Trophoblast cell (in vitro differentiated cells and primary cell): Measurements from ENCODE around the gene SLF1.

Experiments used
- DNase-seq, 2 donors: peaks; one replicate each; pipeline ENCODE4 v3.0.0-alpha.2; 2016
- H2AFZ ChIP-seq: 2 replicates; pipeline ENCODE4 v1.6.1; 2013; ENCODE audit warnings: low read length, moderate library complexity, mild to moderate bottlenecking; ENCODE audit not compliant: insufficient read depth, poor library complexity
- H2AK5ac ChIP-seq: 2 replicates; pipeline ENCODE4 v1.6.1; 2013; ENCODE audit warnings: mild to moderate bottlenecking, low read length
- H2BK120ac ChIP-seq: 2 replicates; pipeline ENCODE4 v1.6.1; 2013; ENCODE audit warnings: low read length, mild to moderate bottlenecking, moderate library complexity; ENCODE audit not compliant: insufficient read depth, poor library complexity
- H2BK12ac ChIP-seq: 2 replicates; pipeline ENCODE4 v1.6.1; 2013; ENCODE audit warnings: mild to moderate bottlenecking, low read length, moderate library complexity
- H2BK5ac ChIP-seq: 2 replicates; pipeline ENCODE4 v1.6.1; 2013; ENCODE audit warnings: low read length, low read depth, moderate library complexity, mild to moderate bottlenecking; ENCODE audit not compliant: poor library complexity
- H3K14ac ChIP-seq: 2 replicates; pipeline ENCODE4 v1.6.1; 2013; ENCODE audit warnings: mild to moderate bottlenecking, low read length
- H3K18ac ChIP-seq: 2 replicates; pipeline ENCODE4 v1.6.1; 2013; ENCODE audit warnings: mild to moderate bottlenecking, low read length
- H3K23ac ChIP-seq: 2 replicates; pipeline ENCODE4 v1.6.1; 2013; ENCODE audit warnings: low read length
- H3K27ac ChIP-seq: 2 replicates; pipeline ENCODE4 v1.5.1; 2013; ENCODE audit warnings: low read depth, mild to moderate bottlenecking, inconsistent platforms, low read length, moderate library complexity
- H3K27me3 ChIP-seq: 2 replicates; pipeline ENCODE4 v1.6.1; 2013; ENCODE audit warnings: inconsistent platforms, mild to moderate bottlenecking, low read length, moderate library complexity; ENCODE audit not compliant: insufficient read depth
- H3K36me3 ChIP-seq, 2 experiments: 1 replicate in 1 of 2; 2 replicates in 1 of 2; pipeline ENCODE4 v1.6.1; 2013; ENCODE audit warnings: low read length in 2 of 2, mild to moderate bottlenecking in 2 of 2, moderate library complexity in 1 of 2; ENCODE audit not compliant: insufficient read depth in 2 of 2, control insufficient read depth in 1 of 2
- H3K4ac ChIP-seq: 2 replicates; pipeline ENCODE4 v1.6.1; 2013; ENCODE audit warnings: low read depth, mild to moderate bottlenecking, low read length, moderate library complexity
- H3K4me1 ChIP-seq, 2 experiments: 1 replicate in 1 of 2; 2 replicates in 1 of 2; pipeline ENCODE4 v1.6.1; 2013; ENCODE audit warnings: low read length in 2 of 2, mild to moderate bottlenecking in 2 of 2, moderate library complexity in 1 of 2; ENCODE audit not compliant: insufficient read depth in 2 of 2, control insufficient read depth in 1 of 2
- H3K4me2 ChIP-seq: 2 replicates; pipeline ENCODE4 v1.6.1; 2013; ENCODE audit warnings: inconsistent platforms, mild to moderate bottlenecking, low read length, moderate library complexity
- H3K4me3 ChIP-seq: 2 replicates; pipeline ENCODE4 v1.5.1; 2013; ENCODE audit warnings: mild to moderate bottlenecking, low read depth, low read length, inconsistent platforms
- H3K79me1 ChIP-seq: one replicate; pipeline ENCODE4 v1.6.1; 2013; ENCODE audit warnings: low read length
- H3K79me2 ChIP-seq: 2 replicates; pipeline ENCODE4 v1.6.1; 2013; ENCODE audit warnings: low read length, mild to moderate bottlenecking; ENCODE audit not compliant: control insufficient read depth, insufficient read depth, poor library complexity
- H3K9ac ChIP-seq: 2 replicates; pipeline ENCODE4 v1.6.1; 2013; ENCODE audit warnings: mild to moderate bottlenecking, low read length
- H3K9me3 ChIP-seq: 2 replicates; pipeline ENCODE4 v1.6.1; 2013; ENCODE audit warnings: low read depth, mild to moderate bottlenecking, control low read depth, inconsistent platforms, low read length; ENCODE audit not compliant: insufficient read depth
- H4K12ac ChIP-seq: 2 replicates; pipeline ENCODE4 v1.6.1; 2013; ENCODE audit warnings: low read depth, mild to moderate bottlenecking, low read length, moderate library complexity
- H4K8ac ChIP-seq: 2 replicates; pipeline ENCODE4 v1.6.1; 2013; ENCODE audit warnings: low read depth, mild to moderate bottlenecking, low read length, moderate library complexity
- H4K91ac ChIP-seq: one replicate; pipeline ENCODE4 v1.6.1; 2013; ENCODE audit warnings: low read depth, mild to moderate bottlenecking, low read length, moderate library complexity
- WGBS: extraction: QIAGEN DNeasy Blood & Tissue Kit; methylation state at CpG from one replicate; pipeline ENCODE4 v1.1.7; 2013; ENCODE audit warnings: missing lambda C conversion rate; ENCODE audit not compliant: insufficient read length, insufficient coverage; ENCODE audit errors: extremely low coverage; 5-methylcytosine and 5-hydroxymethylcytosine counted together

SLF1 gene

GRCh38 chr5:94640176-94640575 is 21.7 kb downstream of the SLF1 start:
- Histone ChIP-seq H3K79me2 (no peaks in the 10 kb centered on the region), H2AK5ac (no peak overlapping the region), H3K4me3 (no peak overlapping the region), H3K4me2 (no peak overlapping the region), H2BK12ac (no peak overlapping the region), H3K14ac (no peak overlapping the region), H4K8ac (no peak overlapping the region), H3K9ac (no peak overlapping the region), H3K9me3 (no peaks in the 10 kb centered on the region), H4K12ac (no peak overlapping the region), H3K4ac (no peak overlapping the region), H4K91ac (no peak overlapping the region), H2BK120ac (no peak overlapping the region), H2AFZ (no peak overlapping the region), H3K36me3 (peaks cover 2 to 3% of the 10 kb centered on the region in 2 experiments), H3K4me1 (no peaks in the 10 kb centered on the region), H3K18ac (no peak overlapping the region), H3K27ac (no peak overlapping the region), H3K23ac (no peak overlapping the region), H3K27me3 (no peaks in the 10 kb centered on the region), H2BK5ac (no peak overlapping the region), H3K79me1 (no peaks in the 10 kb centered on the region)
- no peak for DNase-seq
- no CpG with 5 or more reads among the region's 3 CpGs for WGBS

- Histone ChIP-seq H3K18ac (no peak overlapping the region), H3K79me1 (no peaks in the 10 kb centered on the region), H3K27ac (no peak overlapping the region), H3K36me3 (no peaks in the 10 kb centered on the region), H4K91ac (no peak overlapping the region), H3K4me2 (no peak overlapping the region), H3K4me1 (no peaks in the 10 kb centered on the region), H3K9ac (no peak overlapping the region), H3K79me2 (no peaks in the 10 kb centered on the region), H3K14ac (no peak overlapping the region), H4K8ac (no peak overlapping the region), H3K27me3 (no peaks in the 10 kb centered on the region), H4K12ac (no peak overlapping the region), H3K4me3 (no peak overlapping the region), H2BK12ac (no peak overlapping the region), H2BK120ac (no peak overlapping the region), H3K23ac (no peak overlapping the region), H2BK5ac (no peak overlapping the region), H2AK5ac (no peak overlapping the region), H3K9me3 (no peaks in the 10 kb centered on the region), H3K4ac (no peak overlapping the region), H2AFZ (no peak overlapping the region)
- peak; percentile 62 to 83 for DNase-seq
- no CpG with 5 or more reads among the region's 3 CpGs for WGBS
Measured at GRCh38 chr5:94645053-94645452, 26.6 kb downstream of the SLF1 start.

- no peak overlapping the region for H2BK12ac ChIP-seq
- H3K79me1 ChIP-seq = no peaks in the 10 kb centered on the region
- H3K4me2 ChIP-seq = no peak overlapping the region
- no peak overlapping the region for H3K9ac ChIP-seq
- H4K12ac ChIP-seq = no peak overlapping the region
- H3K14ac ChIP-seq = no peak overlapping the region
- no peaks in the 10 kb centered on the region for H3K79me2 ChIP-seq
- no peaks in the 10 kb centered on the region for H3K4me1 ChIP-seq
- H3K4ac ChIP-seq = no peak overlapping the region
- no peak overlapping the region for H3K27ac ChIP-seq
- H2BK5ac ChIP-seq = no peak overlapping the region
- no peak overlapping the region for H4K8ac ChIP-seq
- no peak overlapping the region for H3K23ac ChIP-seq
- H3K36me3 ChIP-seq = no peaks in the 10 kb centered on the region
- no peaks in the 10 kb centered on the region for H3K9me3 ChIP-seq
- no peak overlapping the region for H3K18ac ChIP-seq
- no peaks in the 10 kb centered on the region for H3K27me3 ChIP-seq
- H2AFZ ChIP-seq = no peak overlapping the region
- no peak overlapping the region for H3K4me3 ChIP-seq
- no peak overlapping the region for H2AK5ac ChIP-seq
- H2BK120ac ChIP-seq = no peak overlapping the region
- H4K91ac ChIP-seq = no peak overlapping the region
- no peak for DNase-seq
Measured at GRCh38 chr5:94646758-94647157, 28.3 kb downstream of the SLF1 start.

GRCh38 chr5:94649874-94650273 is 31.4 kb downstream of the SLF1 start:
- Histone ChIP-seq H3K4me3 (no peak overlapping the region), H3K4me2 (no peak overlapping the region), H4K12ac (no peak overlapping the region), H3K79me2 (no peaks in the 10 kb centered on the region), H2AFZ (no peak overlapping the region), H3K27ac (no peak overlapping the region), H3K9ac (no peak overlapping the region), H3K9me3 (no peaks in the 10 kb centered on the region), H3K4ac (no peak overlapping the region), H2BK120ac (no peak overlapping the region), H3K23ac (no peak overlapping the region), H2BK5ac (no peak overlapping the region), H3K4me1 (no peaks in the 10 kb centered on the region), H4K91ac (no peak overlapping the region), H2AK5ac (no peak overlapping the region), H3K18ac (no peak overlapping the region), H3K27me3 (no peaks in the 10 kb centered on the region), H3K14ac (no peak overlapping the region), H4K8ac (no peak overlapping the region), H2BK12ac (no peak overlapping the region), H3K79me1 (no peaks in the 10 kb centered on the region), H3K36me3 (no peaks in the 10 kb centered on the region)
- DNase-seq = no peak
- no CpG with 5 or more reads among the region's 1 CpG for WGBS
